GM19035 (cell line): ENCODE results near the gene ITGA8.
"Not testable (repeated sequence)": the region's sequence is repeated elsewhere in the genome, so short reads cannot be mapped to it uniquely, and the experiment has no call there.

Experiments
- ATAC-seq: cut with Tn5 transposase; IDR thresholded peaks from one replicate; pipeline ENCODE4 v1.9.1; 2021; ENCODE audit not compliant: unreplicated experiment

ITGA8 gene

DNA sequence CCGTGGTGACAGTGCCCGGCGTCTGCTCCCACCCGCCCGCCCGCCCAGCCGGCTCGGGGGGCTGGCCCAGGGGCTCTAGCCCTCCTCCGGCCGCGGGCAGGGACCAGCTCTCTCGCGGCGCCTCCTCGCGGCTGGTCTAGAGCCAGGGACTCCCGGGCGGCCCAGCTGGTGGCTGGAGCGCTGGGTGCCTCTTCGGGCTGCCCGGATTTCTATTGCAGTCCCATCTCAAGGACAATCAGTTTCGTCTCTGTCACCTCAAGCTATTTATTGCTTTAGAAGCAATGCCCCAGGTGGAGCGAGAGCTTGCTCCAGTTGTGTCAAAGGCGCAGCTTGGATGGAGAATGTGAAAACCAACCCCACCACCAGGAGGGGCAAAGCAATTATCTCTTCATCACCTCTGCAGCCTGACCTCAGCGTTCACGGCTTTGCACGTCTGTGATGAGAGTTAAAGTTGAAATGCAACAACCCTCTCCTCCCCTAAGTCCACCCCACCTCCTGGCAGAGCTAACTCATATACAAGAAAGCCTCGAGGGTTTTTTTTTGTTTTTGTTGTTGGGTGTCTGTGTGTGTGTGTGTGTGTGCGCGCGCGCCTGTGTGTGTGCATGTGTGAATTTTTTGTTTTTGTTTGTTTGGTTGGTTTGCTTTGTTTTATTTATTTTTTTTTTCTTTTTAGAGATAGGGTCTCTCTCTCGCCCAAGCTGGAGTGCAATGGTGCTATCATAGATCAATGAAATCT is at the start of gene ITGA8:
Gene ITGA8 (minus strand): TSS at position 24 of the 736 bp plus-strand sequence. CDS start 151 bp downstream, outside the sequence.
- no peak for ATAC-seq

DNA sequence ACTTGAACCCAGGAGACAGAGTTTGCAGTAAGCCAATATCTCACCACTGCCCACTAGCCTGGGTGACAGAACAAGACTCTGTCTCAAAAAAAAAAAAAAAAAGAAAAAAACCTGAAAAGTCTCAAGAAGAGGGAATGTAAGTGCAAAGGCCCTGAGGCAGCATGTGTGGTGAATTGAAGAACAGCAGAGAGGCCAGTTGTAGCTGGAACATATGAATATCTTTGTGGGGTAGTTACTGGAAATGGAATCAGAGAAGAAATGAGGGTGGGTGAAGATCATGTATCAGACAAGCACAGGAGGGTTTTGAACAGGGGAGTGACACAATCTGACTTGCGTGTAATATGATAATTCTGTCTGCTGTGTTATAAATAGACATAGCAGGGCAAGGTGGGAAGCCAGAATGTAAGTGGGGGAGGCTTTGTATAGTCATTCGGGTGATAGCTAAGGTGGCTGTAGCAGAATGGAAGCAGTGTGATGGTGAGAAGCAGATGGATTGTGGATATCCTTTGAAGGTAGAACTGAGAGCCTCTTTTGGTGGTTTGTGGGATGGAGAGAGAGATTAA is 45.3 kb upstream of the ITGA8 start:
- ATAC-seq = no peak

DNA sequence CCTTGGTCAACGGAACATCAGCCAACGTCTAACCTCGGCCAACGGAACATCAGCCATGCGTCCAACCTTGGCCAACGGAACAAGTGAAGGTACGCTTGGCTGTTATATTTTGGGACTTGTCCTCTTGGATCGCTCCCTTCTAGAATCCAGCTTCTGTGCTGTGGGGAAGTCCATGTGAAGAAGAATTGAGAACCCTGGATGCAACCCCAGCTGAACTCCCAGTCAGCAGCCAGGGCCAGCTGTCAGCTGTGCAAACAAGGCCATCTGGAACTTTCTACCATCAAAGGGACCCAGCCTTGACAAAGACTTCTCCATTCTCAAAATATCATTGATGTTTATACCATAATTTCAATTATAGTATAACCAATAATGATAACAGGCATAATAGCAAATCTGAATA is 43.3 kb upstream of the ITGA8 start:
- ATAC-seq = no peak

DNA sequence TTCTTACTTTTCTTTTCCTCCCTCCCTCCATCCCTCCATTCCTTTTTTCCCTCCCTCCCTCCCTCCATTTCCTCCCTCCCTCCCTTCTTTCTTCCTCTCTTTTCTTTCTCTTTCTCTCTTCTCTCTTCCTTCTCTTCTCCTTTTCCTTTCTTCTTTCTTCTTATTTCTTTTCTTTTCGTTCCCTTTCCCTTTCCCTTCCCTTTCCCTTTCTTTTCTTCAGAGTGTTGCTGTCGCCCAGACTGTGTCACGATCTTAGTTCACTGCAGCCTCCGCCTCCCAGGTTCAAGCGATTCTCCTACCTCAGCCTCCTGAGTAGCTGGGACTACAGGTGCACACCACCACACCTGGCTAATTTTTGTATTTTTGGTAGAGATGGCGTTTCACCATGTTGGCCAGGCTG is 42.5 kb upstream of the ITGA8 start:
- ATAC-seq = not testable (repeated sequence)

DNA sequence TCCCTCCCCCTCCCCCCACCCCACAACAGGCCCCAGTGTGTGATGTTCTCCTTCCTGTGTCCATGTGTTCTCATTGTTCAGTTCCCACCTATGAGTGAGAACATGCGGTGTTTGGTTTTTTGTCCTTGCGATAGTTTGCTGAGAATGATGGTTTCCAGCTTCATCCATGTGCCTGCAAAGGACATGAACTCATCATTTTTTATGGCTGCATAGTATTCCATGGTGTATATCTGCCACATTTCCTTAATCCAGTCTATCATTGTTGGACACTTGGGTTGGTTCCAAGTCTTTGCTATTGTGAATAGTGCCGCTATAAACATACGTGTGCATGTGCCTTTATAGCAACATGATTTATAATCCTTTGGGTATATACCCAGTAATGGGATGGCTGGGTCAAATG is 41.5 kb upstream of the ITGA8 start:
- ATAC-seq = not testable (repeated sequence)

DNA sequence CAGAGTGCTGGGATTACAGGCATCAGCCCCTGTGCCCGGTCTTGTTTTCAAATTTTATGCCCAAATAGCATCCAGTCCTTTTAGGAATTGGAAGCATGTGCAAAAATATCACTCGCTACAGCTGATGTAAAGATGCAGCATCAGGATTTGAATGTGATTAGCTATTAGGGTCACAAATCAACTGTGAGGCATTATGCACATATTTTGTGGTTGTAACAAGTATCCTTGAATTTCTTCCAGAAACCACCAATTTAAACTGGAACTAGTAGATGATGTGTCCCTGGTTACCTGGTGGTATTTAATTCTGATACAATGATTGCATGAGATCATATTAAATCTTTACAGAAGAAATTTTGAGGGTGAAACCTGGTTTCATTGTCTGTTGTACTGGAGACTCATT is 41.0 kb upstream of the ITGA8 start:
- no peak for ATAC-seq

DNA sequence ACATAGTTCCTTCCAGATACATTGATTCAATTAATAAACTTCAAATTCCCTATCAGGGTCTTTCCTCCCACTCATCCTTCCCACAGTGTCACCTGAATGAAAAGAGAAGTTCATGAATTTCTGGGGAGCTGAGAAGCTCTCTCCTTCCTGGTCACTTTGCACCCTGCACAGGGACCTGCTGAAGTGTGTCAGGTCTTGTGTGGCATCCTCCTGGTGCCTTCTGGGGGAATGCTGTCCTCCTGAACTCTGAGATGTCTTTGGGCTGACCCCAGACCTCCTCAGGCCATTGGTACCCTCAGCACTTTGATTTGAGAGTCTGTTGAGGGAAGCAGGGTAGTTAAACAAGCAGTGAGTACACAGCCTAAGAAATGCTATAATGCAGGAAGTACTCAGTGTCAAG is 39.5 kb upstream of the ITGA8 start:
- ATAC-seq = no peak

DNA sequence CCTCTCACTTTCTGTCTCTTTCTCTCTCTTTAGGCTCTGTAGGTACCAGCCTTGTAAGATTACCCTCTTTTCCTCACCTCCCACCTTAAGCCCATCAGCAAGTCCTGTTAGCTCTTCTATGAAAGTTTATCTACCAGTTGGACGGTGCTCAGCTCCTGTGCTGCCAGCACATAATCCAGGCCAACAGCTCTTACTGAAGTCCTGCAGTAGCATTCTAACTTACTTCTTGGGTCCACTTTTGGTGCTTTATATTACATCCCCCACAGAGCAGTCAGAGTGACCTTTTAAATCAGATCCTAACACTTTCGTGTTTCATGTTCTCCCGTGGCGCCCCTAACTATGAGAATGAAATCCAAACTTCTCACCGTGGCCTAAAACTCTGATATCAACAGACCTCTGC is 38.9 kb upstream of the ITGA8 start:
- no peak for ATAC-seq

DNA sequence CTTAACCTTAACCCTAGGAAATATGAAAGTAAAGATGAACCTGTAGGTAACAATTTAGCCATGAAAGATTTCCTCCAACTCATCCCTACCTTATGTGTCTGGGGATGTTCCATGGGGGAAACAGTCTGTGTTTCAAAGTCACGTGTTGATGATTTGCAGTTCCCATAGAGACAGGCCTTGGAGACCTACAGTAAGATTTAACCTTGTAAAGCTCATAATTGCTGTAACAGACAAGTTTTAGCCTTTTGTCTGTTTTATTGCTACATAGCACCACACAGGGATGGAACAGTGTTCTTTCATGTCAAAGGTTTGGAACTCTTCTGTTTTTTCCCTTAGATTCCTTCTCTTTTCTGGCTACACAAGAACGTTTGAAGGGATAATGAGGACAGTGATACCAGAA is 35.2 kb upstream of the ITGA8 start:
- no peak for ATAC-seq

DNA sequence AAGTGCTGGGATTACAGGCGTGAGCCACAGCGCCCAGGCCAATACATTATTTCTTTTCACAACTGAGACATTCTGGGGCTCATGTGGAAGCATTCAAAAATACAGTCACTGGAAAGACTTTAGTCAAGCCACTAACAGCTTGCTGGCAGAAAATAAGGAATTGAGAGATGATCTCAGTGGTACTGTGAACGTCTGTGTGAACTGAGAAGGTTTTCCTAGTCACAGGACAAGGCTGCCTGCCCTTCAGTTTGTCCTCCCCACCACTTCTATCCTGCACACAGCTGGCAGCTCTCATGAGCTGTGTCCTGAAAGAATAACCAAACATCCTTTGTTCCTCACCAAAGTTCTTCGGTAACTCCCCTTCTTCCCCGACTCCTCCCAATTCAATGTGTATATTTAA is 31.3 kb upstream of the ITGA8 start:
- no peak for ATAC-seq

DNA sequence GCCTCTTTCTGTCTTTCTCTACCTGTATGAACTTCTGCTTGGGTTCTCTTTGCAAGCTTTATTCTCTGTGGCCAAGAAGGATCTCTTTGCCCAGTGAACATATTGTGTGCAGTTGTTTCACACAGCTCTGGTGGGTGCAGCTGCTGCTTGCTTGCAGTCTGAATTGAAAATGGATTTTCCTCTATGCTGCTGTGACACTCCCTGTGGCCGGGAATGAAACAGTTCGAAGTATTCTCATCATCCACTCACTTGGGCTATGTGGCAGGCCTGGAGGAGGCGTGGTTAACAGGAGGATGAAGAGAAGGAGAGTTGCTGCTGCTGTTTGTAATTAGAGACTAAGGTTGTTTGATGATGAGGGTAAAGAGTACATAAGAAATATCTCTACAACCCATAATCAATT is 28.4 kb upstream of the ITGA8 start:
- no peak for ATAC-seq

DNA sequence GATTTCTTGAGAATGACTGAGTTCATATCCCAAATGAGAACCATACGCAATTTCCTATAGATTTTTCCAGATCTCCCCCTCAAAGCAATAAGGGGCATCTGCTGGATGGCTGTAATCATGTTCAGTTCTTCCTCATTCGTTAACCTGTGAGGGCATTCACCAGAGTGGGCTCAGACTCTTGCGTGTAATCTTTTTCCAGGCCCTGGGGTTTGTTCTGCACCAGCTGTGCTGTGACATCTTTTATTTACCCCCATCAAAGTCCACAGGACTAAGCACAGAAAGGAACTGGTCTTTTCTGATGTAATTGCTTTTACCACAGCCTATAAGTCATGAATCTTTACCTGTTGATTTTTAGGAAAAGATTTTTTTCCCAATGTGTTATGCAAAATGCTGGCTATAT is 27.9 kb upstream of the ITGA8 start:
- ATAC-seq = no peak

DNA sequence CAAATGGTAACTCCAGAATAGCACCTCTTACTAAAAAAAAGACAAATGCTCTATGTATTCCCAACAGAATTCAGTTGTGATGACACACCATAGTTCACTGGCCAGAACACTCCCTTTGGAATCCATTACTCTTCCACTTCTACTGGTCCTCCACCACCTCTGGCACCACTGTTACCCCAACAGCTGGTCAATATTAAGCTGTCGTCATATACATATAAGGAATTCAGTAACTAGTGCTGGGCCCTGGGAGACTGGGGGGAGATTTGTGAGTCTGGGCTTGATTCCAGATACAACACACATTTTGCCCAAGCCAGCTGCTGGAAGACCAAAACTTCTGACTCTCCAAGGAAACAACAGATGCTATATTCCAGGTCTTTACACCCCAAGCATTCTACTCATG is 26.0 kb upstream of the ITGA8 start:
- no peak for ATAC-seq

DNA sequence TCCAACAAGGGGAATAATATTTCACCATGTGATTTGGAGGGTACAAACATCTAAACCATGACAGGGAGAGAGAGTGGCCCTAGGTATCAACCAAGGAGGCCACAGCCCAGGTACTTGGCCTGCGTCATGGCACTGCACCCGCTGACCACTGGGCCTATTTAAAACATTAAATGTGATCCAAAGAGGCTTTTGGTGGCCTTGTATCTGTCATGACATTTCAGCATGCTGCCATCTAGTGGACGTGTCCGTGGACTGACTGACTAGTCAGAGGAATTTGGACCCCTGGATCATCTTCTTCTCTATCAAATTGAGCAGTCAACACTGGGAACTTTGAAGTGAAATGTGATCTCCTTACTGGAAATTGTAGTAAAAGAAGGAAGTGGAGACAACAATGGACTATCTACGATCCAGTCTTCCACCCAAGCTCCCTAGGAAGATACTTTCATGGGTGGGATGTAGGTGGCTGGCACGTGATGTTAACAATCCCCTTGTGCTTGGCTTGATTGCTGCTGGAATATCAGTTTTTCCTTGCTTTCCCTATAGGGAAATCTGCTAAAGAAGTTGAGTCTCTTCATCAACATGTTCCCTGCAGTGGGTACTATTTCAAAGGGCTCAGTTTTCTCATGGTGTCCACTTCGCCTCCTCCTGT is 24.6 kb upstream of the ITGA8 start:
- peak; percentile 68 for ATAC-seq

DNA sequence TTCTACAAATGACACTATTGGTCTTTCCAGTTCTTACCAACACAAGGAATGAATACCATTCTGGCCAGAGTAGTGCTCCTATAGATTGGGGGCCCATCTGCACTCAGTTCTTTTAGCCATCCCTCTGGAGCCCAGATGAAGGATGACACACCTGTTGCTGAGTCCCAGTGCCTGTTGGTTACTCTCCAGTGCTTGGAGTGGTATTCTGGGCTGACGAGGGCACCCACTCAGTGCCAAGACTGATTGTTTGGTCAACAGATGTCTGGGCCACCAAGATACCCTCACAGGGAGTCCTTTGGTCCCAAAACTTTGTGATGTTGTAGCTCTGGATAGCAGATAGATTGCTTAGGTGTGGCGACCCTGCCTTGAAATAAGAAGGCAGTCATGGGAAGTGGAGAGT is 23.7 kb upstream of the ITGA8 start:
- no peak for ATAC-seq

DNA sequence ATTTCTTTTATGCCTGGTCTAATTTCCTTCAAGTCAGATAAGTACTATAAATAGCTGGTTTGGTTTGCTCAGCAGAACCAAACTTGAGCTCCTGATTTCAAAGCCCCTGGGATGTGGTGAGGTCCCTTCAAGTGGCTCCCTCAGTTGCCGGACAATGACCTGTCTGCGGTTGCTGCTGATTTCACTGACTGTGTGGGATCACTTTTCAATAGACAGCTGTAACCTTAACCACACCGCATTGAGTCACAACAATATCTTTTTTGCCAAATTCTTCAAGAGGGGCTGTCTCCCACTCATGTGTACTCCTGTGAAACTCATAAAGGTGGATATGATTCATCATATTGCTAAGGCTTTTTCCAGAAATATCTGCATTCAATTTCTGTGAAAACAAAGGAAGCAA is 23.1 kb upstream of the ITGA8 start:
- ATAC-seq = no peak

DNA sequence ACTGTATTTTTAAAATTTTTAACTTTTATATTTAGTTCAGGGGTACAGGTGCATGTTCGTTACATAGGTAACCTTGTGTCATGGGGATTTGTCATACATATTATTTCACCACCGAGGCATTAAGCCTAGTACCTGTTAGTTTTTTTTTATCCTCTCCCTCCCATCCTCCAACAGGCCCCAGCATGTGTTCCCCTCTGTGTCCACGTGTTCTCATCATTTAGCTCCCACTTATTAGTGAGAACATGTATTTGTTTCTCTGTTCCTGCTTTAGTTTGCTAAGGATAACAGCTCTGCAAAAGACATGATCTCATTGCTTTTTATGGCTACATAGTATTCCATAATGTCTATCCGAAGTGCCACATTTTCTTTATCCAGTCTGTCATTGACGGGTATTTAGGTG is 22.4 kb upstream of the ITGA8 start:
- no peak for ATAC-seq

DNA sequence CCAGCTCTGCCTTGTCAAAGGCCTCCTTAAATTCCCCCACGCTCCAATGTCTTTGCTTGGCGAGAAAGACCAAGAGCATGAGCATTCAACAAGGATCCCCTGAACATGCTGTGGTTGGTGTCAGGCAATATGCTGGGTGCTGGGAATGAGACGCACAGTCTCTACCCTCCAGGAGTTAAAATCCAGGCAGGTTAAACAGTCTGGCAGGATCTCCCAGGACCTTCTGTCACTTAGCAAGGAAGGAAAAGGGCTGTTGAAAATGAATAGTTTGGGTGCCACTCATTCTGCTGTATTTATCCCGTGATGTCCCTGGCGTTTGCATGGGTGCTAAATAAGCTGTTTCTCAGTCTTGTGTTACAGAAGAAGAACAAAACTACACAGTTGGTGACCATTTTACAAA is 21.9 kb upstream of the ITGA8 start:
- ATAC-seq = no peak

DNA sequence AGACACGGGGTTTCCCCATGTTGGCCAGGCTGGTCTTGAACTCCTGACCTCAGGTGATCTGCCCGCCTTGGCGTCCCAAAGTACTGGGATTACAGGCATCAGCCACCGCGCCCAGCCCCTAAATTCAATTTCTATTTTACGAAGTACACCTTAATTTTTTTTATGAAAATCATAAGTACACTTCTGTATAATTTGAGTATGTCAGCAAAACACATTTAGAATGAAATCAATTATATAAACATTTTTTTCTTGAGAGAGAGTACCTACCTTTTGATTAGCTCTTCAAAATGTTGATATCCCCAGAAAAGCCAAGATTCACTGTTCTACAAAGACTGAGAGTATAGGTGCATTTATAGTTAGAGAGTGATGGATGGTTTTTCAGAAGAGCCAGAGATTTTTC is 20.5 kb upstream of the ITGA8 start:
- no peak for ATAC-seq

DNA sequence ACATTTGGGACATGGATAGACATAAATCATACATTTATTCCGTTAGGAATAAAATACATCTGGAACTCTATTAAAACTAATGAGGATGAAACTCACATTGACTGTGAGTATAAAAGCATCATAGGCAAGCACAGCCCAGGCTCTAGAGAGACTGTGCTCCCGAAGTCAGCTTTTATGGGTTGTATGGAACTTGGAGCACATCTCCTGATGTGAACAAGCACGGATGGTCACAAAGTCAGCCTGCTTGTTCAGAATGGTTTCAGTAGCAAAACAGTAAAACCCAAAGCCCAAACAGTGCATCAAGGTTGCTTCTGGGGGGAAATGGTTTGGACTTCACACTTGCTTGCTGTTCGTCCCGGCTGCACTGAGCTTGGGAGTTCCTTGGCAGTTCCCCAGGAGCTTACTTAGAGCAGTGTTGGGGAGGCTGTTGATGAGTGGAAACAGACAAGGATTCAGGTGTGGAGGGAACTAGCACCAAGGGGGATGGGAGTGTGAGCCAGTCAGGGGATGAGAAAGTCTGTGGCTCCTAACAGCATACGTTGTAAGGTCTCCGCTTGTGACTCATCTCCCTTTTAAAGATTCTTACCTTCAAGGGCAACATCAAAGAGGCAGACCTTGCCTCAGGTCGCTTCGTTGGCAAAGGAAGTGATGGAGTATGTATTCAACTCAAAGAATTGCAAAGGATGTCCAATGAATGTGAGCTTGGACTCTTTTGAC is 19.7 kb upstream of the ITGA8 start:
- no peak for ATAC-seq

DNA sequence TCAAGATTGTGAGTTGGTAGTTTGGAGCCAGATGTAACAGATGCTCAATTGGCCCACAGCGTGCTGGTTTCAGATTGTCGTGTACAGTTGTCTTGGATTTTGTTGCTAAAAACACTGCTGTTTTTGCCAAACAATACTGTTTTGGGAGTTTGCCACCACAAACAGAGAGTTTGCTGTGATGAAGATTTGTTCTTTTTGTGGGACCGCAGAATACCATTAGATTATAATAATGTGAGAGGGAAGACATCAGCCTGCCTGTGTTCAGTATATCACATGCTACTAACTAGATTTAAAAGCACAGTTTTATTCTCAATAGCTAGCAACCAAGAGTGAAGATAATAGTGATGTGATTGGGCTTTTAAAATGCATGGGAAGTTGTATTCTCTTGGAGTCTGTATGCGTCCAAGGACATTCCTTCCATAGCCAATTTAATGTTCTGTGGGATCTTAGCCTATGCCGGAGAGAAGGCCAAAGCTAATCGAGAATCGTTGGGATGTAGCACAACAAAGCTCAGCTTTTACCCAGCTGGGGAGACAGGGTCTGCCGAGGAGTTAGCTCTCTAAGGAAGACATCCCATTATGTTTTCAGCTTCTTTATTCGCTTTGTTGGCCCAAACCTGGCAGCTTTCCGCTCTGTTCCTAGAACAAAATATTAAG is 18.7 kb upstream of the ITGA8 start:
- no peak for ATAC-seq
